WI38 (cell line): ENCODE results near the gene UNC13D.

Experiments
- H3K4me3 ChIP-seq: 2 replicates; pipeline ENCODE4 v1.5.1; 2011; ENCODE audit warnings: low read depth, mild to moderate bottlenecking, control low read depth, low read length
- TF ChIP-seq, protein P1 (sequence below): IDR thresholded peaks from 2 replicates; pipeline ENCODE4 v1.5.1; 2012; ENCODE audit warnings: low read depth, mild to moderate bottlenecking, control low read depth, low read length

UNC13D gene

GRCh38 chr17:75823257-75824041, 20.8 kb downstream of the UNC13D start:
- TF ChIP-seq, protein P1, sequence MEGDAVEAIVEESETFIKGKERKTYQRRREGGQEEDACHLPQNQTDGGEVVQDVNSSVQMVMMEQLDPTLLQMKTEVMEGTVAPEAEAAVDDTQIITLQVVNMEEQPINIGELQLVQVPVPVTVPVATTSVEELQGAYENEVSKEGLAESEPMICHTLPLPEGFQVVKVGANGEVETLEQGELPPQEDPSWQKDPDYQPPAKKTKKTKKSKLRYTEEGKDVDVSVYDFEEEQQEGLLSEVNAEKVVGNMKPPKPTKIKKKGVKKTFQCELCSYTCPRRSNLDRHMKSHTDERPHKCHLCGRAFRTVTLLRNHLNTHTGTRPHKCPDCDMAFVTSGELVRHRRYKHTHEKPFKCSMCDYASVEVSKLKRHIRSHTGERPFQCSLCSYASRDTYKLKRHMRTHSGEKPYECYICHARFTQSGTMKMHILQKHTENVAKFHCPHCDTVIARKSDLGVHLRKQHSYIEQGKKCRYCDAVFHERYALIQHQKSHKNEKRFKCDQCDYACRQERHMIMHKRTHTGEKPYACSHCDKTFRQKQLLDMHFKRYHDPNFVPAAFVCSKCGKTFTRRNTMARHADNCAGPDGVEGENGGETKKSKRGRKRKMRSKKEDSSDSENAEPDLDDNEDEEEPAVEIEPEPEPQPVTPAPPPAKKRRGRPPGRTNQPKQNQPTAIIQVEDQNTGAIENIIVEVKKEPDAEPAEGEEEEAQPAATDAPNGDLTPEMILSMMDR = no peak
- H3K4me3 ChIP-seq = no peak overlapping the region

DNA sequence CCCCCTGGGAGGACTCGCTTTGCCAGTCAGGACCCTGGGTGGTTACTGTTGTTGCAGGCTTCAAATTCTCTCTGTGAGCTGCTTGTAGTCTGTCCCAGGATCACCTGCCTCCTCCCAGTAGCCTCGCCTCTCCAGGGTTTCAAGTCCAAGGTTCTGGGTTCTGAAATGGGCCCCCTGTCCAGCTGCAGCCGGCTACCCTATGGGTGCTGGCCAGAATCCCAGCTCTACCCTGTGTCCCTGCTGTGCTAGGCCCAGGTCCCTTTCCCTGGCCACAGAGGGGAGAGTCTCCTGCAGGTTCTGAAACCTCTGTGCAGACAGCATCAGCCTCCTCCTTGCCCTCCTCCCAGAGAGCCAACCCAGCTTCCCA, 21.4 kb downstream of the UNC13D start:
- no peak overlapping the region for H3K4me3 ChIP-seq

GRCh38 chr17:75822119-75822799, 21.9 kb downstream of the UNC13D start:
- H3K4me3 ChIP-seq = no peak overlapping the region
- TF ChIP-seq, protein P1 = no peak

More for the DNA sequence above, 21.4 kb downstream of the UNC13D start:
- TF ChIP-seq, protein P1 = no peak

DNA sequence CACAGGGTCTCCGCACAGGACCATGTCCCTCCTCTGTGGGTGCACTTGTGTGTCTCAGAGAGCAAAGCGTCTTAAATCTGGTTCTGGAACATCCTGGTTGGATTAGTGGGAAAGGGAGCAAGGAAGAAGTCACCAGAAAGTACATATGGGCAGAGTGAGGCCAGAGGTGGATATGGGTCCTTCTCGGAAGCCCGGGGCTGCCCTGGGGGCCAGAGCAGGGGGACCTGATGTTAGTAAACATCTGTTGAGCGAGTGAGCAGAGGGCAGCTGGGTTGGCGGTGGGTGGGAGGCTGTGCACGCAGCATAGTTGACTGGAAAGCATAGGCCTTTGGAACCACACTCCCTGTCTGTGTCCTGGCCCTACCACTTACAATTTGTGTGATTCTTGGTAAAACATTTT, 22.7 kb downstream of the UNC13D start:
- TF ChIP-seq, protein P1 = no peak
- H3K4me3 ChIP-seq = no peak overlapping the region

GRCh38 chr17:75820094-75821080, 23.8 kb downstream of the UNC13D start:
- H3K4me3 ChIP-seq = no peak overlapping the region
- TF ChIP-seq, protein P1 = no peak

DNA sequence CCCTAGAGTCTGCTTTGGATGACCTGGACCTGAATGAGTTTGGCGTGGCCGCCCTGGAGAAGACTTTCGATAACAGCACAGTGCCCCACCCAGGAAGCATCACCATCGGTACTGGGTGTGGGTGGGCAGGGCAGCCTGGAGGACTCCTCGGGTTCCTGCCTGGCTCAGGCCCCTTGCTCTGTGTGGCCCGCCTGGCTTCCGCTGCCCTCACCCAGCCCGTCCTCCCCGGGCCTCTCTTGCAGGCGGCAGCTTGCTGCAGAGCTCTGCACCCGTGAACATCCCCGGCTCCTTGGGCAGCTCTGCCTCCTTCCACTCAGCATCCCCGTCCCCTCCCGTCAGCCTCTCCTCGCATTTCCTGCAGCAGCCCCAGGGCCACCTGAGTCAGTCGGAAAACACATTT, 24.5 kb downstream of the UNC13D start:
- no peak overlapping the region for H3K4me3 ChIP-seq
- TF ChIP-seq, protein P1 = no peak
